ENCODE results near the gene TRABD.

DNA sequence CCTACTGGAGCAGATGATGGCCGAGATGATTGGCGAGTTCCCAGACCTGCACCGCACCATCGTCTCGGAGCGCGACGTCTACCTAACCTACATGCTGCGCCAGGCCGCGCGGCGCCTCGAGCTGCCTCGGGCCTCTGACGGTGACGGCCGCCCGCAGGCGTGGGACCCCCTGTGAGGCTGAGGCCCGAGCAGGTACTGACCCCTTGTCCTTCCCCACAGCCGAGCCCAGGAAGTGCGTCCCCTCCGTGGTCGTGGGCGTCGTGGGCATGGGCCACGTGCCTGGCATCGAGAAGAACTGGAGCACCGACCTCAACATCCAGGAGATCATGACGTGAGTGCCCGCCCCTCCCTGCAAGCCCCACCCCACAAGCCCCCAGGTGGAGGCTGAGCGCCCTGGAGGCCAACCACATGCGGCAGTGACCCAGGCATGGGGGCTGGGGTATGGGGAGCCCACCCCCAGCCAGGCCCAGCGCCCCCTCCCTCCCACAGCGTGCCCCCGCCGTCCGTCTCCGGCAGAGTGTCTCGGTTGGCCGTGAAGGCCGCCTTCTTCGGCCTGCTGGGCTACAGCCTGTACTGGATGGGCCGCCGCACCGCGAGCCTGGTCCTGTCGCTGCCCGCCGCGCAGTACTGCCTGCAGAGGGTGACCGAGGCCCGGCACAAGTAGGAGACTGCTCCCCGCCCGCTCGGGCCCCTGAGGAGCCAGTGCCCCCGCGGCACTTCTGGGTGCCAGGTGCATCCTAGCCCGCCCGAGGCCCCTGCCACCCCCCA lies 12.3 kb downstream of the TRABD start:
- TF ChIP-seq CTCF (IDR thresholded peaks at IDR 0.05; ENCODE audit: insufficient read depth, low read depth, low read length) (no peak), EZH2 (IDR thresholded peaks at IDR 0.05; ENCODE audit: insufficient read depth, low read length) (no peak)
